ENCODE measurements around the gene DIRAS3.
"Not testable (repeated sequence)": the region's sequence is repeated elsewhere in the genome, so short reads cannot be mapped to it uniquely, and the experiment has no call there.

The DIRAS3 gene

GRCh38 chr1:68016381-68016780 is 34.0 kb downstream of the DIRAS3 start:
- no peak for DNase-seq

GRCh38 chr1:68015971-68016370 is 34.5 kb downstream of the DIRAS3 start:
- DNase-seq, result no peak

GRCh38 chr1:68015369-68015768 is 35.1 kb downstream of the DIRAS3 start:
- DNase-seq, result no peak

- DNase-seq, result no peak
These were observed 37.1 kb downstream of the DIRAS3 start for GRCh38 chr1:68013351-68013750.

- no peak for DNase-seq
These were observed 38.6 kb downstream of the DIRAS3 start for GRCh38 chr1:68011657-68012375.

GRCh38 chr1:68010543-68010942 is 39.9 kb downstream of the DIRAS3 start:
- DNase-seq, result no peak

GRCh38 chr1:68010090-68010489 is 40.3 kb downstream of the DIRAS3 start:
- DNase-seq, result no peak

GRCh38 chr1:68003626-68004025 is 46.8 kb downstream of the DIRAS3 start:
- not testable (repeated sequence) for DNase-seq

- DNase-seq, result no peak
These were observed 50.2 kb downstream of the DIRAS3 start for GRCh38 chr1:68000191-68000590.

- peak; percentile 1 for DNase-seq
These were observed 52.7 kb downstream of the DIRAS3 start for GRCh38 chr1:67997746-67998145.
